ENCODE measurements around the gene ZBP1.
A peak's percentile ranks its signal among the peaks of the same experiment; 100 is the strongest.

Gene ZBP1

DNA sequence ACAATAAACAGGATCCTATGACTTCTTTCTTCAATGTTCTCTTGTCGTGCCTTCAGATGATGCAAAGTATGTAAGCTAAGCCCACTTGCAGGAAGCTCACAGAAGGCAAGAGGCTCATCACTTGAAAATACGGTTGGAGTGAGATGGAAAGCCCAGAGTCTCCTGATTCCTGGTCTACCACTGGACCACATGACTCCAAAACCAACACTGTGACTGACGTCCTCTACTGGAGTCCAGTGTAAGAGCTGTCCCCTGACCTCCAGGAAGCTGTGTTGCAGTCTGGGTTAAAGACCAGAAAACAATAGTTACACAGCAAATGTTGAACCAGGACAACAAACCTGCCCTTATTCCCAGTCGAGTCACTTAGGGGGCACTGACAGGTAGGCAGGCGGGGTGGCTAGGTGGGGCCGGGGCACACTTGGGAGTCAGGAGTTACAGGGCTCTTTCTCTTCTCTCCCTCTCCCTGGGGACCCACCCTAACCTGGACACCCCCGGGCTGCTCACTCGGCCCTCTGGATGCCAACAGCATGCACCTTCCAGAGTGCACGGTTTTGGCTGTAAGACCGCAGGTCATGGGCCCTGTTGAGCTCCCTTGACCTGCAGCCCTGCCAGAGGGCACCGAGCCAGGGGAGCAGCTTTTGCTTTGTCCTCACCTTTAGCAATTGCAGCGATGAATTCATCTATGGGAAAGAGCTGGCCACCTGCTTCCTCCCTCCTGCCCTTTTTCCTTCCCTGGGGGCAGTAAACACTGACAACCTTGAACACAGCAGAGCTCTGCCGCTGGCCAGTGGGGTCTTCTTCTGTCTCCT is 51.9 kb downstream of the ZBP1 start:
- DNase-seq: no peak

GRCh38 chr20:57567471-57568079 is 52.7 kb downstream of the ZBP1 start:
- no peak for DNase-seq

GRCh38 chr20:57566803-57567459 is 53.3 kb downstream of the ZBP1 start:
- DNase-seq: no peak

- DNase-seq: no peak
Measured at GRCh38 chr20:57566399-57566798, 53.8 kb downstream of the ZBP1 start.

DNA sequence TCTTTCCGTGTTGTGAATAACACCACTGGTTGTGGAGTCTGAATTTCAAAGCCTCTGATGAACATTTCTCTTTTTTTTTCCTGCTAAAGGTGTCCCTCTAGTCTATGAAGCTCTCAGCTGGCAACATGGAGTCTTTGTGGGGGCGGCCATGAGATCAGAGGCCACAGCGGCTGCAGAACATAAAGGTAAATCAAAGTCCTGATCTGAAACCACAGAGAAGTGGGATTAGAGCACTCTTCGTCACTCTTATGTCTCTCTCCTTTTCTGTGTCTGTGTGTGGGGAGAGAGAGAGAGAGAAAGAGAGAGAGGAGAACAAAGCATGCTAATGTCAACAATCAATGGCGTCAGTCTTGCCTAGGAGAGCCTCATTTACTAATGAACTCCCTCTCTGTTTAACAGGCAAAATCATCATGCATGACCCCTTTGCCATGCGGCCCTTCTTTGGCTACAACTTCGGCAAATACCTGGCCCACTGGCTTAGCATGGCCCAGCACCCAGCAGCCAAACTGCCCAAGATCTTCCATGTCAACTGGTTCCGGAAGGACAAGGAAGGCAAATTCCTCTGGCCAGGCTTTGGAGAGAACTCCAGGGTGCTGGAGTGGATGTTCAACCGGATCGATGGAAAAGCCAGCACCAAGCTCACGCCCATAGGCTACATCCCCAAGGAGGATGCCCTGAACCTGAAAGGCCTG is 55.1 kb downstream of the ZBP1 start:
- DNase-seq: no peak

- no peak for DNase-seq
Measured at GRCh38 chr20:57564180-57564802, 55.9 kb downstream of the ZBP1 start.

- DNase-seq: no peak
Measured at GRCh38 chr20:57563522-57563921, 56.7 kb downstream of the ZBP1 start.

DNA sequence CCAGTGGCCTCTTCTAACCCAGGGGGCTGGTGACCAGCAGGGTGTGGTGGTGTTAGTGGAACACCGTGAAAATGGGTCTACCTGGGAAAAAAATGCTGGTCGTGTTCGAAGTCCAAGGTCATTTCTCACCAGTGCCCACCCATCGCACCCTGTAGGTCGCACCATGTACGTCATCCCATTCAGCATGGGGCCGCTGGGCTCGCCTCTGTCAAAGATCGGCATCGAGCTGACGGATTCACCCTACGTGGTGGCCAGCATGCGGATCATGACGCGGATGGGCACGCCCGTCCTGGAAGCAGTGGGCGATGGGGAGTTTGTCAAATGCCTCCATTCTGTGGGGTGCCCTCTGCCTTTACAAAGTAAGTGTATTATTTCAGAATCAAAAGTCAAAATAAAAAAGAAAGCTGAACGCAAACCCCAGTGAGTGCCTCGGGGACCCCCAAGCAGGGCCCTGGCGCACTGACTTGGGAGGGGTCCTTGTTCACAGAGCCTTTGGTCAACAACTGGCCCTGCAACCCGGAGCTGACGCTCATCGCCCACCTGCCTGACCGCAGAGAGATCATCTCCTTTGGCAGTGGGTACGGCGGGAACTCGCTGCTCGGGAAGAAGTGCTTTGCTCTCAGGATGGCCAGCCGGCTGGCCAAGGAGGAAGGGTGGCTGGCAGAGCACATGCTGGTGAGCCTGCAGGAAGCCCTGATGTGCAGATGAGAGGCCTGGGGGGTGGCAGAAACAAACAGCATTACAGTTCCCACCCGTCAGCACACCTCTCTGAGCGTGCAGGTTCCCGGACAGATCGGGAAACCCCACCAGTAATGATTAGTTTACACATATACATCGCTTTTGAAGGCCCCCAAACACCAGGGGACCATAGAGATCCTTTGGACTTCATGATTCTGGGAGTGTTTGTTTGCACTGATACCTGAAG is 57.4 kb downstream of the ZBP1 start:
- DNase-seq: no peak

DNA sequence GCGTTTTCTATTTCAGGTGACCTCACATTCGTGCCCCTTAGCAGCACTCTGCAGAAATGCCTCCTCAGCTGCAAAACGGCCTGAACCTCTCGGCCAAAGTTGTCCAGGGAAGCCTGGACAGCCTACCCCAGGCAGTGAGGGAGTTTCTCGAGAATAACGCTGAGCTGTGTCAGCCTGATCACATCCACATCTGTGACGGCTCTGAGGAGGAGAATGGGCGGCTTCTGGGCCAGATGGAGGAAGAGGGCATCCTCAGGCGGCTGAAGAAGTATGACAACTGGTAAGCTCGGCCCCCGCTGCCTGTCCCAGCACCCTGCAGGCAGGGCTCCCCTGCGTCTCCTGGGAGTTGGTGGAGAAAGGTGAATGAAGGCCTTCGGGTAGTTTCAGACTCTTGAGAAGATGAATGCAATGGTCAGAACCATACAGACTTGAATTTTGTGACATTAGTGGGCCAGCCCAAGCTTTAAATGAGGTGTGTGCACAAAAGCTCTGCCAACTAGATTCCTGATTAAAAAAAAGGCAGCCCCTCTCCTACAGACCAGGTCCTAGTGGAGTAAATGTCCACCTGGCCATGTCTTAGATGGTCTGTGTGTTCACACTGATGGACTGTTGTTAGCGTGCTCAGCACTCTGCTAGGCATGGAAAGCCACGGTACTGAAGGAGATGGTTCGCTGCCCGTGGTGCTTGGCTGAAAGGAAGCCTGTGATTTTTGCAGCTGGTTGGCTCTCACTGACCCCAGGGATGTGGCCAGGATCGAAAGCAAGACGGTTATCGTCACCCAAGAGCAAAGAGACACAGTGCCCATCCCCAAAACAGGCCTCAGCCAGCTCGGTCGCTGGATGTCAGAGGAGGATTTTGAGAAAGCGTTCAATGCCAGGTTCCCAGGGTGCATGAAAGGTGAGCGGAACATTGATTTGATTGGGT is 58.6 kb downstream of the ZBP1 start:
- DNase-seq: no peak

DNA sequence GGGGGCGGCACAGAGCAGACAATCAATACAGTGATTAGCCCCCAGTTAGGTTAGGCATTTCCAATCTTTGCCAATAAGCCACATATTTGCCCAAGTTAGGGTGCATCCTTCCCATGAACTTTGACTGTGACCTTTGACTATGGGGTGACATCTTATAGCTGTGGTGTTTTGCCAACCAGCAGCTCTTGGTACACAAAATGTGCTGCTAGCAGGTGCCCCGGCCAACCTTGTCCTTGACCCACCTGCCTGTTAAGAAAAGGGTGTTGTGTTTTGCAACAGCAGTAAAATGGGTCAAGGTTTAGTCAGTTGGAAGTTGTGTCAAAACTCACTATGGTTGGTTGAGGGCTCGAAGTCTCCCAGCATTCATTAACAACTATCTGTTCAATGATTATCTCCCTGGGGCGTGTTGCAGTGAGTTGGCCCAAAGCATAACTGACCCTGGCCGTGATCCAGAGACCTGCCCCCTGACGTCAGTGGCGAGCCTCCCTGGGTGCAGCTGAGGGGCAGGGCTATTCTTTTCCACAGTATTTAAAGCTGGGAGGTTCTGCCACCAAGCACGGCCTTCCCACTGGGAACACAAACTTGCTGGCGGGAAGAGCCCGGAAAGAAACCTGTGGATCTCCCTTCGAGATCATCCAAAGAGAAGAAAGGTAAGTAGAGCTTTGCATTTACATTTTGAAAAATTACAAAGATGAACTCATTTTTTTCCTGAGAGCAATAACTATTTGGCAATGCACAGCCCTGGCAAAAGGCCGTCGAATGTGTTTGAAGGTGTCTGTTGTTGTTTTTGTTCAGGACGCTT is 59.5 kb downstream of the ZBP1 start, which contains the start of gene PCK1:
Gene PCK1 (plus strand): TSS at position 557 of the 802 bp plus-strand sequence. CDS start 302 bp downstream, outside the sequence.
- peak in 1 of 2 experiments; percentile 4 for DNase-seq

DNA sequence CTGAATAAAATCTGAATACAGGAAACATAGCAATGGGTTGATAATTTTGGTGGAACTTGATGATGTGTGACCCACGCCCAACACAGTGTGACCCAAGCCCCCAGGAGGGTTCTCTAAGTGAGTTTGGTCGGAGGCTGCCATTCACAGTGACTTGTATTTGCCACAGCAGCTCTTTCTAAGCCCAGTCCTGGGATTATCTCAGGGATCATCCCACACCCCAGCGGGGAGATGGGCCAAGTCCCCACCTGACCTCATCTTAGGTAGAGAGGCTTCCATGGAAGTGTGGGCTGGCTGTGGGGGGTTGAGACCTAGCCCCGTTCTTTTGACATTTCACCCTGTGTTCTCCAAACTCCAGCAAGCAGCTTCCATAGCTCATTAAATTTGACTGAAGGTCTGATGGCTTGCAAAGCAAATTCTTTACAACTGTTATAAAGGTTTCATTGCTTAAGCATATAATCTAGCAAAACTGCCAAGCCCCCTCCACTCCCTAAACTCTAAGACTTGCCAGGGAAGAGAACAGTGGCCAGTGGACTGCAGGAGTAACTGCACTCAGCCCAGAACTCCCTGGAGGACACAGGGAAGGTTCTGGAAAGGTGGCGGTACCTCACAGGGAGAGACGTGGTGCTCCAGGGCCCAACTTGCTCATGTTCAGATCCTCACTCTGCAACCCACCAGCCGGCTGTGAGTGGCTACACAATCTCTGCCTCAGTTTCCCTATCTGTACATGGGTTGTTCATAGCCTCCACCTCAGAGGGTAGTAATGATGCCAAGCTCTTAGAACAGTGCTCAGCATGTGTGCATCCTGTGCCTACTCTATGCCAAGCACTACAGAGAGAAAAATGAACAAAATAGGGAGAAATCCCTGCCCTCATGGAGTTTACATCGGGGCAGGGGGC is 60.3 kb downstream of the ZBP1 start:
- DNase-seq: no peak

GRCh38 chr20:57559289-57559634 is 61.0 kb downstream of the ZBP1 start:
- DNase-seq: no peak

DNA sequence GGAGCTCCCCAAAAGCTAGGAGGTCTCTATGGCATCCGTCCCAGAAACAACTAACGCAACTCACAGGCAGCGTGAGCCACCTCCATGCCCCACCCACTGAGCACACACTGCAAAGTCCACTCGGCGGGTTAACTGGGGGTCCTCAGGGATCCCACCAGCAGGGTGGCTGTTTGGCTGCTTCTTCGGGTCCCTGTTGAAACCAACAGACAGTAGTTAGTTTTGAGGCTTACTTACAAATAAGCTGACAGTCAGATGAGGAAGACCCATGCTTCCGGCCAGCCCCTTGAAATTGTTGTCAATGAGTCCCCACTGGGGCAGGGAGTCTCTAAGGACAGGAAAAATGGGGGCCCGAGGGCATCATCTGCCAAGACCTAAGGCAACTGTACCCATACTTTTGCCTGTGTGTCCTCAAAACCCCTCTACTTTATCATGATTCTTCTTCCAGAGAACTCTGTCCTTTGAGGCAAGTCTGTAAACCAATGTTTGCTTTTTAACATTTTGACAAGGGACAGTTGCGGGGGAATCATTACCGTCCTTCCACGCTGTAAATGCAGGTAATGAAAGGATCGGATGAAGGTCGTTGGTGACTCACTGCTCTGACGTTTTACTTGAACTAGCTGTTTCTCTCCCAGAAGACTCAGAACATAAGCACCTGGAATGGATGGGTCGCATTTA is 61.5 kb downstream of the ZBP1 start:
- no peak for DNase-seq

GRCh38 chr20:57557926-57558613 is 62.2 kb downstream of the ZBP1 start:
- no peak for DNase-seq

DNA sequence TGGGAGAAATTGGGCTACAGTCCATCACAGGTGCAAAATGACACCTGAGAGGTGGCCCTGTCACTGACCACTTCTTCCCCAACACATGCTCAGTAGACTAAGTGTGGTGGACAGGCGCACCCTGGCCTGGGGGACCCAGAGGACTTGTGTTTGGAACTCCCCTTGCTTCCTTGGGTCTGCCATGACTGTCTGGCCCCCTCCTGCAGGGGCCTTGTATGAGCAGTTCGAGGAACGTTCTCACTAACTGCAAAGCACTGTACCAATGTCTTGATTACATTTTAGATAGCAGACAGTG is 63.3 kb downstream of the ZBP1 start:
- DNase-seq: no peak

DNA sequence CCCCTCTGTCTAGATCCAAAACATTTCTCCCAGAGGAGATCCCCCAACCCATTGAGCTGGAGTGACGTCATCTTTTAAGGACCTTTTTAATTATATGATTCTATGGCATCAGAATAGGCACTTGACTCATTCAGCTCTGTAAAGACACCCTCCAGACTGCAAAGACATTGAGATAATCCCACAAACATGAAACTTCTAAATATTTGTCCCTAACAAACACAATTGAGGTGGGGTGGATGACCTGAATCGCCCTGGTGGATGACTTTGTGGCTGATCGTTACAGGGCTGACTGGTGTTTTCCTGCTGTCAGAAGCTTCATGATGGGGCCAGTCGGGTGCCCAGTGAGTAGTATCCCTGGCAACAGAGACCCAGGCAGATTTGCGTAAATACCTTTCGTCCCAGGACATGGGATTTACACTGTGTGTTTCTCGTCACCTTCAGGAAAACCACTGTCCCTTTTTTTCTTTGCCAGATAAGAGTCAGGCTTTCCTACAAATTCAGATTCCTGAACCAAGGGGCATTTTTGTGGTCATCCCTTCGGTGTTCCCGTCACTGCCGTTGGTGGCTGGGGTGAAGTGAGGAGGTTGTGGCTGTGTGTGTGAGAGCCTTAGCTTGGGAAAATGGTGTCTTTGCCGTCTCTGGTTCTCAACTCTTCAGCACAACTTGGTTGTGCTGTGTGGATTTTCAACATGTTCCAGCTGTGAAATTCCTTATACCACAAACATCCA is 64.6 kb downstream of the ZBP1 start:
- no peak for DNase-seq

Data from NCI-H446 (cell line).